Vagina (tissue), 2 donors: ENCODE measurements around the gene EPHA1. TPM values are rescaled to one million over a fixed set of nuclear protein-coding genes. Genes with fewer than 3 reads are reported as not detected.
A peak's percentile ranks its signal among the peaks of the same experiment; 100 is the strongest.

ENCODE experiments used
- DNase-seq, 2 donors: peaks; one replicate each; pipeline ENCODE4 v3.0.0-alpha.2; 2017; ENCODE audit errors: extremely low spot score in 2 of 2
- H3K27ac ChIP-seq: fragments of 200-600 bp; sonication (generic); one replicate; pipeline ENCODE4 v1.5.1; 2019
- H3K27me3 ChIP-seq: fragments of 200-600 bp; sonication (generic); one replicate; pipeline ENCODE4 v1.5.1; 2019
- H3K36me3 ChIP-seq, 2 donors: fragments of 200-600 bp; sonication (generic); one replicate each; pipeline ENCODE4 v1.5.1; 2017 to 2019
- H3K4me1 ChIP-seq: fragments of 200-600 bp; sonication (generic); one replicate; pipeline ENCODE4 v1.5.1; 2019
- H3K4me3 ChIP-seq, 2 donors: fragments of 200-600 bp; sonication (generic); 1 replicate in 1 of 2; 2 replicates in 1 of 2; pipeline ENCODE4 v1.5.1; 2016 to 2019
- H3K9me3 ChIP-seq: fragments of 200-600 bp; sonication (generic); one replicate; pipeline ENCODE4 v1.5.1; 2019
- CTCF ChIP-seq, 3 experiments: fragments of 450-650 bp in 2 of 3; fragments of 200-600 bp in 1 of 3; sonication (generic) in 1 of 3; IDR thresholded peaks; one replicate each; pipeline ENCODE4 v1.5.1; 2017 to 2019; ENCODE audit warnings: antibody characterized with exemption in 3 of 3, mild to moderate bottlenecking in 2 of 3, moderate library complexity in 2 of 3
- POLR2A ChIP-seq, 2 donors: fragments of 450-650 bp; IDR thresholded peaks; one replicate each; pipeline ENCODE4 v1.6.1; 2017; ENCODE audit warnings: antibody characterized with exemption in 2 of 2, mild to moderate bottlenecking in 2 of 2, moderate library complexity in 2 of 2
- POLR2AphosphoS5 ChIP-seq, 2 donors: sonication (generic); formaldehyde crosslinking; IDR thresholded peaks; one replicate each; pipeline ENCODE4 v1.9.0; 2017; ENCODE audit warnings: antibody characterized with exemption in 2 of 2, mild to moderate bottlenecking in 2 of 2, low read depth in 1 of 2; ENCODE audit not compliant: insufficient read depth in 1 of 2
- intact Hi-C: fragments of 100-400 bp; cut with DNase I; formaldehyde crosslinking; loops from one replicate; pipeline ENCODE4 v1.15.1; 2023
- total RNA-seq: library from RNA; depleted of rRNA; stranded (reverse); fragments of >200 nt; gene quantifications from one replicate; pipeline ENCODE4 v1.2.3, GENCODE V29; 2016

EPHA1 gene
- total RNA-seq, 1 donor from 2014 or later: 51.3 TPM

GRCh38 chr7:143368387-143368786, 40.3 kb downstream of the EPHA1 start:
- Histone ChIP-seq H3K4me3 (no peak overlapping the region), H3K27ac (no peak overlapping the region), H3K36me3 (no peaks in the 10 kb centered on the region), H3K9me3 (no peaks in the 10 kb centered on the region), H3K4me1 (no peaks in the 10 kb centered on the region), H3K27me3 (no peaks in the 10 kb centered on the region)
- intact Hi-C loops: loop anchor here (10.0 kb wide), 1 partner anchor 46 kb away; no protein-coding TSS in a partner anchor
- TF ChIP-seq POLR2AphosphoS5 (IDR thresholded peaks at IDR 0.05; ENCODE audit: insufficient read depth in 1 of 2, low read depth in 1 of 2): no peak
- TF ChIP-seq POLR2A (IDR thresholded peaks at IDR 0.05): no peak
- TF ChIP-seq CTCF (IDR thresholded peaks at IDR 0.05): no peak
- no peak for DNase-seq

- Histone ChIP-seq H3K36me3 (no peaks in the 10 kb centered on the region), H3K27ac (no peak overlapping the region), H3K27me3 (no peaks in the 10 kb centered on the region), H3K9me3 (no peaks in the 10 kb centered on the region), H3K4me3 (no peak overlapping the region), H3K4me1 (no peaks in the 10 kb centered on the region)
- intact Hi-C loops: loop anchor here (10.0 kb wide), 1 partner anchor 47 kb away; no protein-coding TSS in a partner anchor
- no peak for DNase-seq
- TF ChIP-seq POLR2AphosphoS5 (IDR thresholded peaks at IDR 0.05; ENCODE audit: insufficient read depth in 1 of 2, low read depth in 1 of 2) (no peak), POLR2A (IDR thresholded peaks at IDR 0.05) (no peak)
These were observed 40.7 kb downstream of the EPHA1 start for GRCh38 chr7:143367972-143368371.

DNA sequence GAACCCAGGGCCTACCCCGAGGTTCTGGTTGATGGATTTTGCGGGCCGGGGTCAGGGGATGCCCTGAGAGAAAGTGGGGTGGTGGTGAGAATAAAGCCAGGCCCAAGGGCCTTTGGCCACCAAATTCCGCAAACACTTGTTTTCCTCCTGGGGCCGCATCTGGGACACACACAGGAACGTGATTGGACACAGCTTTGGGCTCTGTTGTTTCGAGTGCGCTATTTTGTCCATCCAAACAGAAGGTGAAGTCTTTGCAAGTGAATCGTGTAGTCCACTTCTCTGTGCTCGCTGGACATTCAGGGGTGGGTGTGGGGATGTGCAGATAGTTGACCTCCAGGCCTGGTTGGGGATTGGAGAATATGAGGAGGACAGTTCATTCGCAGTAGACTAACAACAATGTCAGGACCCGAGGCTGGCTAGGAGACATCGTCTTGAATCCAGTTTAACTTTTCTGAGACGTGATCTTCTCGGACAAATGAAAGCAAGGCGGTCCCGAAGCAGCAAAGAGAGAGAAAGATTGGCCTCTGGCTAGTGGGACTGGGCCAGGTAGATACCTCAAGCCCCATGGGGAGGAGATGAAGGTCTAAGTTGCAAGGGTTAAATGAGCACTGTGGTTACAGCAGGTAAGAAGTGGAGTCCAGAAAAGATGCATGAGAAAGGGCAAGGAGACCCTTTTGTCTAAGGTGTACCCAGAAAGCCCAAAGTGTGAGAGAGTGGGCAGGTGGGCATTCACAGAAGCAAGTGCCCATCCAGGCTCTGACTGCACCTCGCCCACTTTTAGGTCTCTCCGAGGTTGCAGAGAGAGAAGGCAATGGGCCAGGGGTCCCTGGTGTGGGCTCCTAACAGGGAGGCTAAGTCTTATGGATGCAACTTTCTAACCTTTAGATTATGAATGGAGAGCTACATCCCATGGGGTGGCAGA, 45.4 kb downstream of the EPHA1 start:
- Histone ChIP-seq H3K4me1 (peaks cover 11% of the 10 kb centered on the region), H3K9me3 (no peaks in the 10 kb centered on the region), H3K27me3 (no peaks in the 10 kb centered on the region), H3K36me3 (no peaks in the 10 kb centered on the region), H3K4me3 (peak overlapping the region; percentile 62 to 75), H3K27ac (no peak overlapping the region)
- no peak for TF ChIP-seq POLR2AphosphoS5 (IDR thresholded peaks at IDR 0.05; ENCODE audit: insufficient read depth in 1 of 2, low read depth in 1 of 2)
- no peak for TF ChIP-seq CTCF (IDR thresholded peaks at IDR 0.05)
- no peak for TF ChIP-seq POLR2A (IDR thresholded peaks at IDR 0.05)
- no peak for DNase-seq
- intact Hi-C loops: loop anchor here (10.0 kb wide), 1 partner anchor 52 kb away; no protein-coding TSS in a partner anchor

- Histone ChIP-seq H3K36me3 (no peaks in the 10 kb centered on the region), H3K27ac (no peak within 1 kb of the TSS), H3K4me3 (peak within 1 kb of the TSS; percentile 62 to 75), H3K4me1 (peaks cover 11% of the 10 kb centered on the region), H3K9me3 (no peaks in the 10 kb centered on the region), H3K27me3 (no peaks in the 10 kb centered on the region)
- intact Hi-C loops: loop anchor here (10.0 kb wide), 1 partner anchor 52 kb away; no protein-coding TSS in a partner anchor
- no peak for DNase-seq
- no peak for TF ChIP-seq POLR2AphosphoS5 (IDR thresholded peaks at IDR 0.05; ENCODE audit: insufficient read depth in 1 of 2, low read depth in 1 of 2)
- TF ChIP-seq CTCF (IDR thresholded peaks at IDR 0.05): no peak
- TF ChIP-seq POLR2A (IDR thresholded peaks at IDR 0.05): no peak
These were observed 46.3 kb downstream of the EPHA1 start, which contains the start of gene FAM131B for GRCh38 chr7:143362131-143363015. FAM131B (minus strand) TSS chr7:143362713; CDS start chr7:143362603, 110 bp downstream.

- intact Hi-C loops: loop anchor here (10.0 kb wide), 1 partner anchor 53 kb away; no protein-coding TSS in a partner anchor
- DNase-seq: no peak
- Histone ChIP-seq H3K9me3 (no peaks in the 10 kb centered on the region), H3K27me3 (no peaks in the 10 kb centered on the region), H3K4me3 (peak overlapping the region; percentile 62 to 75), H3K36me3 (no peaks in the 10 kb centered on the region), H3K27ac (no peak overlapping the region), H3K4me1 (peaks cover 11% of the 10 kb centered on the region)
- no peak for TF ChIP-seq CTCF (IDR thresholded peaks at IDR 0.05)
- TF ChIP-seq POLR2A (IDR thresholded peaks at IDR 0.05): no peak
- TF ChIP-seq POLR2AphosphoS5 (IDR thresholded peaks at IDR 0.05; ENCODE audit: insufficient read depth in 1 of 2, low read depth in 1 of 2): no peak
These were observed 47.0 kb downstream of the EPHA1 start for GRCh38 chr7:143361552-143362130.
